Natural killer cell (primary cell): ENCODE results near the gene HSD3B7. TPM values are rescaled to one million over a fixed set of nuclear protein-coding genes. Genes with fewer than 3 reads are reported as not detected.

Experiments
- ATAC-seq, 3 donors: fragments of 150-1000 bp in 2 of 3; fragments of 200-7000 bp in 1 of 3; cut with Tn5 transposase; 1 replicate in 1 of 3; 2 replicates in 2 of 3; pipeline ENCODE4 v1.10.0; 2021; ENCODE audit warnings: mild to moderate bottlenecking in 2 of 3, moderate library complexity in 2 of 3
- DNase-seq, 2 donors: peaks; one replicate each; pipeline versions ENCODE4 v3.0.0 to v3.0.0-alpha.2; 2013 to 2021; ENCODE audit warnings: mixed read lengths in 1 of 2
- H3K27ac ChIP-seq: one replicate; pipeline ENCODE4 v1.5.1; 2013; ENCODE audit warnings: mild to moderate bottlenecking, low read length
- H3K27me3 ChIP-seq: one replicate; pipeline ENCODE4 v1.6.1; 2013; ENCODE audit warnings: low read length; ENCODE audit not compliant: control insufficient read depth, insufficient read depth
- H3K36me3 ChIP-seq: one replicate; pipeline ENCODE4 v1.6.1; 2013; ENCODE audit warnings: low read length; ENCODE audit not compliant: control insufficient read depth, insufficient read depth
- H3K4me1 ChIP-seq: one replicate; pipeline ENCODE4 v1.6.1; 2013; ENCODE audit warnings: low read length; ENCODE audit not compliant: control insufficient read depth, insufficient read depth
- H3K4me3 ChIP-seq: one replicate; pipeline ENCODE4 v1.5.1; 2013; ENCODE audit warnings: low read length
- H3K9me3 ChIP-seq: one replicate; pipeline ENCODE4 v1.6.1; 2013; ENCODE audit warnings: low read length; ENCODE audit not compliant: control insufficient read depth, insufficient read depth
- H3K27ac Mint-ChIP-seq, 2 donors: one replicate each; pipeline ENCODE4 v1.8.0; 2022; ENCODE audit warnings: mild to moderate bottlenecking in 2 of 2, mixed read lengths in 2 of 2, moderate library complexity in 1 of 2
- H3K27me3 Mint-ChIP-seq, 2 donors: one replicate each; pipeline ENCODE4 v1.8.0; 2022; ENCODE audit warnings: low read depth in 2 of 2, mixed read lengths in 2 of 2
- H3K36me3 Mint-ChIP-seq: one replicate; pipeline ENCODE4 v1.8.0; 2022; ENCODE audit warnings: mixed read lengths
- H3K4me1 Mint-ChIP-seq, 2 donors: one replicate each; pipeline ENCODE4 v1.8.0; 2022; ENCODE audit warnings: mixed read lengths in 2 of 2
- H3K4me3 Mint-ChIP-seq: one replicate; pipeline ENCODE4 v1.8.0; 2022; ENCODE audit warnings: mild to moderate bottlenecking, moderate library complexity, mixed read lengths
- H3K9me3 Mint-ChIP-seq, 2 donors: one replicate each; pipeline ENCODE4 v1.8.0; 2022; ENCODE audit warnings: mixed read lengths in 2 of 2
- CTCF ChIP-seq: fragments of 200-600 bp; IDR thresholded peaks from one replicate; pipeline ENCODE4 v1.8.0; 2022; ENCODE audit warnings: antibody characterized with exemption
- WGBS: methylation state at CpG from one replicate; pipeline ENCODE4 v1.1.7; 2013; ENCODE audit warnings: missing lambda C conversion rate; ENCODE audit not compliant: insufficient coverage; 5-methylcytosine and 5-hydroxymethylcytosine counted together
- intact Hi-C: fragments of 100-400 bp; cut with micrococcal nuclease; formaldehyde crosslinking; loops from one replicate; pipeline ENCODE4 v1.14.2; 2022
- total RNA-seq, 4 donors: library from RNA; stranded (reverse); fragments of 120-200 nt in 1 of 4; gene quantifications; one replicate each; pipeline versions ENCODE4 v1.2.3 to v1.2.4, GENCODE V29; 2013 to 2022

Gene HSD3B7
- total RNA-seq, 3 donors from 2014 or later (not counting 1 experiment from before 2014, with no cell fraction given), result 0.26 to 2.1 (median 0.39) TPM

GRCh38 chr16:31002862-31003341, 17.9 kb downstream of the HSD3B7 start:
- peak overlapping the region in 1 of 2 donors; percentile 35 for H3K27ac Mint-ChIP-seq
- ATAC-seq, result no peak

GRCh38 chr16:31003744-31004143, 18.7 kb downstream of the HSD3B7 start:
- peak overlapping the region in 1 of 2 donors; percentile 35 for H3K27ac Mint-ChIP-seq
- no peak for TF ChIP-seq CTCF

More at GRCh38 chr16:31002862-31003341, 17.9 kb downstream of the HSD3B7 start:
- Mint-ChIP-seq H3K27me3 (peaks cover 0 to 10% of the 10 kb centered on the region in 2 donors), H3K4me1 (no peaks in the 10 kb centered on the region), H3K4me3 (no peak overlapping the region), H3K36me3 (no peaks in the 10 kb centered on the region), H3K9me3 (no peaks in the 10 kb centered on the region)
- H3K36me3 ChIP-seq, result no peaks in the 10 kb centered on the region
- H3K4me3 ChIP-seq, result no peak overlapping the region
- intact Hi-C loops, result no loop called here
- H3K9me3 ChIP-seq, result no peaks in the 10 kb centered on the region
- TF ChIP-seq CTCF, result no peak
- 88% methylated on average over 9 of the region's 9 CpGs for WGBS
- DNase-seq, result no peak
- no peaks in the 10 kb centered on the region for H3K4me1 ChIP-seq
- no peaks in the 10 kb centered on the region for H3K27me3 ChIP-seq
- no peak overlapping the region for H3K27ac ChIP-seq

GRCh38 chr16:31004658-31005057, 19.7 kb downstream of the HSD3B7 start:
- Mint-ChIP-seq H3K4me3 (no peak overlapping the region), H3K4me1 (peaks cover 0 to under 1% of the 10 kb centered on the region in 2 donors), H3K36me3 (no peaks in the 10 kb centered on the region), H3K9me3 (no peaks in the 10 kb centered on the region), H3K27me3 (peaks cover 0 to 22% of the 10 kb centered on the region in 2 donors), H3K27ac (no peak overlapping the region)
- H3K36me3 ChIP-seq, result no peaks in the 10 kb centered on the region
- H3K4me3 ChIP-seq, result no peak overlapping the region
- whole genome bisulfite sequencing, result 83% methylated on average over 2 of the region's 2 CpGs
- no peaks in the 10 kb centered on the region for H3K9me3 ChIP-seq
- intact Hi-C loops, result no loop called here
- H3K27me3 ChIP-seq, result peaks cover under 1% of the 10 kb centered on the region
- ATAC-seq, result no peak
- no peak for DNase-seq
- H3K4me1 ChIP-seq, result no peaks in the 10 kb centered on the region
- no peak for TF ChIP-seq CTCF
- H3K27ac ChIP-seq, result no peak overlapping the region

More at GRCh38 chr16:31003744-31004143, 18.7 kb downstream of the HSD3B7 start:
- WGBS, result 88% methylated on average over 5 of the region's 6 CpGs
- Histone ChIP-seq H3K4me3 (no peak overlapping the region), H3K4me1 (no peaks in the 10 kb centered on the region), H3K9me3 (no peaks in the 10 kb centered on the region), H3K27me3 (no peaks in the 10 kb centered on the region), H3K27ac (no peak overlapping the region), H3K36me3 (no peaks in the 10 kb centered on the region)
- ATAC-seq (no peak), DNase-seq (no peak)
- H3K4me1 Mint-ChIP-seq, result no peaks in the 10 kb centered on the region
- peaks cover 0 to 15% of the 10 kb centered on the region in 2 donors for H3K27me3 Mint-ChIP-seq
- intact Hi-C loops, result no loop called here
- H3K9me3 Mint-ChIP-seq, result no peaks in the 10 kb centered on the region
- no peaks in the 10 kb centered on the region for H3K36me3 Mint-ChIP-seq
- no peak overlapping the region for H3K4me3 Mint-ChIP-seq
